GM18951 (cell line): ENCODE results near the gene CRYZ.
"Not testable (repeated sequence)": the region's sequence is repeated elsewhere in the genome, so short reads cannot be mapped to it uniquely, and the experiment has no call there.

ENCODE experiments used
- POLR2A ChIP-seq: IDR thresholded peaks from 4 replicates; pipeline ENCODE4 v1.6.1; 2011; ENCODE audit warnings: mild to moderate bottlenecking; ENCODE audit not compliant: insufficient read length, insufficient read depth; ENCODE audit errors: extremely low read depth
- in situ Hi-C: fragments of 300-500 bp; cut with MboI; formaldehyde crosslinking; loops from one replicate; pipeline ENCODE4 v1.12.0; 2022; ENCODE audit warnings: low sequenced_read_pairs, mixed read lengths, inconsistent platforms; ENCODE audit not compliant: unreplicated experiment

CRYZ gene

GRCh38 chr1:74732960-74733603 is at the start of gene CRYZ, which contains the start of gene TYW3:
TSS of gene CRYZ (minus strand) at chr1:74733050. CDS start at chr1:74724821, 8,229 bp downstream.
TSS of gene TYW3 (plus strand) at chr1:74733152. CDS start at chr1:74733245, 93 bp downstream.
- in situ Hi-C loops, result no loop called here
- peak; percentile 69 for TF ChIP-seq POLR2A

GRCh38 chr1:74780594-74780993 is 47.7 kb upstream of the CRYZ start:
- no peak for TF ChIP-seq POLR2A
- in situ Hi-C loops, result loop anchor here (10.0 kb wide), 1 partner anchor 424 kb away; no protein-coding TSS in a partner anchor

- TF ChIP-seq POLR2A, result no peak
- in situ Hi-C loops, result loop anchor here (10.0 kb wide), 1 partner anchor 425 kb away; no protein-coding TSS in a partner anchor
These were observed 46.9 kb upstream of the CRYZ start for GRCh38 chr1:74779750-74780149.

- no peak for TF ChIP-seq POLR2A
- in situ Hi-C loops, result no loop called here
These were observed 44.7 kb upstream of the CRYZ start for GRCh38 chr1:74777525-74777924.

GRCh38 chr1:74775735-74776134 is 42.9 kb upstream of the CRYZ start:
- in situ Hi-C loops, result no loop called here

GRCh38 chr1:74773582-74773981 is 40.7 kb upstream of the CRYZ start:
- no peak for TF ChIP-seq POLR2A
- in situ Hi-C loops, result no loop called here

More at GRCh38 chr1:74775735-74776134, 42.9 kb upstream of the CRYZ start:
- no peak for TF ChIP-seq POLR2A

- no peak for TF ChIP-seq POLR2A
- in situ Hi-C loops, result no loop called here
These were observed 40.1 kb upstream of the CRYZ start for GRCh38 chr1:74772945-74773344.

- in situ Hi-C loops, result no loop called here
These were observed 39.2 kb upstream of the CRYZ start for GRCh38 chr1:74771913-74772515.

GRCh38 chr1:74767490-74767889 is 34.6 kb upstream of the CRYZ start:
- no peak for TF ChIP-seq POLR2A
- in situ Hi-C loops, result loop anchor here (10.0 kb wide), 1 partner anchor 417 kb away; no protein-coding TSS in a partner anchor

More at GRCh38 chr1:74771913-74772515, 39.2 kb upstream of the CRYZ start:
- no peak for TF ChIP-seq POLR2A

GRCh38 chr1:74766579-74766978 is 33.7 kb upstream of the CRYZ start:
- in situ Hi-C loops, result loop anchor here (10.0 kb wide), 1 partner anchor 418 kb away; no protein-coding TSS in a partner anchor
- TF ChIP-seq POLR2A, result no peak

GRCh38 chr1:74763807-74764206 is 31.0 kb upstream of the CRYZ start:
- in situ Hi-C loops, result loop anchor here (10.0 kb wide), 1 partner anchor 421 kb away; no protein-coding TSS in a partner anchor
- no peak for TF ChIP-seq POLR2A

GRCh38 chr1:74756650-74757049 is 23.8 kb upstream of the CRYZ start:
- in situ Hi-C loops, result not testable (repeated sequence)

- no peak for TF ChIP-seq POLR2A
- in situ Hi-C loops, result no loop called here
These were observed 22.6 kb upstream of the CRYZ start for GRCh38 chr1:74755475-74755874.

GRCh38 chr1:74753104-74753503 is 20.3 kb upstream of the CRYZ start:
- in situ Hi-C loops, result no loop called here

More at GRCh38 chr1:74753104-74753503, 20.3 kb upstream of the CRYZ start:
- TF ChIP-seq POLR2A, result no peak
